ENCODE data around the gene GABBR2.
"Not testable (repeated sequence)": the region's sequence is repeated elsewhere in the genome, so short reads cannot be mapped to it uniquely, and the experiment has no call there.

Gene GABBR2

GRCh38 chr9:98596486-98596885 is 112.2 kb downstream of the GABBR2 start:
- DNase-seq (ENCODE audit: low read depth) = no peak

GRCh38 chr9:98594546-98595160 is 114.1 kb downstream of the GABBR2 start:
- no peak for DNase-seq (ENCODE audit: low read depth)

GRCh38 chr9:98593354-98594253 is 115.1 kb downstream of the GABBR2 start:
- DNase-seq (ENCODE audit: low read depth) = no peak

- DNase-seq (ENCODE audit: low read depth) = no peak
Measured at GRCh38 chr9:98591696-98592095, 117.0 kb downstream of the GABBR2 start.

GRCh38 chr9:98590101-98590500 is 118.6 kb downstream of the GABBR2 start:
- DNase-seq (ENCODE audit: low read depth) = no peak

- DNase-seq (ENCODE audit: low read depth) = no peak
Measured at GRCh38 chr9:98589102-98589501, 119.6 kb downstream of the GABBR2 start.

- DNase-seq (ENCODE audit: low read depth) = not testable (repeated sequence)
Measured at GRCh38 chr9:98584853-98585438, 123.8 kb downstream of the GABBR2 start.

GRCh38 chr9:98584059-98584458 is 124.7 kb downstream of the GABBR2 start:
- no peak for DNase-seq (ENCODE audit: low read depth)

GRCh38 chr9:98583417-98583816 is 125.3 kb downstream of the GABBR2 start:
- no peak for DNase-seq (ENCODE audit: low read depth)

GRCh38 chr9:98580956-98581355 is 127.8 kb downstream of the GABBR2 start:
- DNase-seq (ENCODE audit: low read depth) = no peak

- no peak for DNase-seq (ENCODE audit: low read depth)
Measured at GRCh38 chr9:98579700-98580099, 129.0 kb downstream of the GABBR2 start.

- DNase-seq (ENCODE audit: low read depth) = no peak
Measured at GRCh38 chr9:98577446-98577845, 131.3 kb downstream of the GABBR2 start.

GRCh38 chr9:98576859-98577258 is 131.9 kb downstream of the GABBR2 start:
- DNase-seq (ENCODE audit: low read depth) = no peak

- no peak for DNase-seq (ENCODE audit: low read depth)
Measured at GRCh38 chr9:98576354-98576753, 132.4 kb downstream of the GABBR2 start.

GRCh38 chr9:98575379-98576346 is 133.1 kb downstream of the GABBR2 start:
- no peak for DNase-seq (ENCODE audit: low read depth)

- DNase-seq (ENCODE audit: low read depth) = no peak
Measured at GRCh38 chr9:98573749-98574278, 134.9 kb downstream of the GABBR2 start.

- DNase-seq (ENCODE audit: low read depth) = no peak
Measured at GRCh38 chr9:98572796-98573195, 135.9 kb downstream of the GABBR2 start.

GRCh38 chr9:98572054-98572627 is 136.6 kb downstream of the GABBR2 start:
- no peak for DNase-seq (ENCODE audit: low read depth)

- no peak for DNase-seq (ENCODE audit: low read depth)
Measured at GRCh38 chr9:98571643-98572042, 137.1 kb downstream of the GABBR2 start.

GRCh38 chr9:98570663-98571440 is 137.9 kb downstream of the GABBR2 start:
- DNase-seq (ENCODE audit: low read depth) = no peak
